ENCODE data around the gene HADHB.
A peak's percentile ranks its signal among the peaks of the same experiment; 100 is the strongest.
"Not testable (repeated sequence)": the region's sequence is repeated elsewhere in the genome, so short reads cannot be mapped to it uniquely, and the experiment has no call there.

Gene HADHB

GRCh38 chr2:26318950-26319349 lies 74.2 kb downstream of the HADHB start:
- Histone ChIP-seq H3K27ac (no peak overlapping the region), H3K27me3 (replicated peaks) (peaks cover 5% of the 10 kb centered on the region), H3K36me3 (replicated peaks) (no peaks in the 10 kb centered on the region), H3K4me3 (ENCODE audit: low read depth, low read length) (no peak overlapping the region)
- TF ChIP-seq CTCF (IDR thresholded peaks at IDR 0.05; ENCODE audit: low read depth, low read length, missing control alignments) = no peak
- no peak for DNase-seq
- in situ Hi-C loops (cut with HindIII; ENCODE audit: low pct_ligation_motif_present, low sequenced_read_pairs) = no loop called here

- H3K36me3 ChIP-seq (replicated peaks); H3K27ac ChIP-seq; H3K27me3 ChIP-seq (replicated peaks); in situ Hi-C loops (cut with HindIII; ENCODE audit: low pct_ligation_motif_present, low sequenced_read_pairs); H3K4me3 ChIP-seq (ENCODE audit: low read depth, low read length); DNase-seq: not testable (repeated sequence)
These were observed 79.7 kb downstream of the HADHB start for GRCh38 chr2:26324479-26324878.

- Histone ChIP-seq H3K4me3 (ENCODE audit: low read depth, low read length) (no peak overlapping the region), H3K36me3 (replicated peaks) (no peaks in the 10 kb centered on the region), H3K27me3 (replicated peaks) (no peaks in the 10 kb centered on the region), H3K27ac (no peak overlapping the region)
- no peak for TF ChIP-seq CTCF (IDR thresholded peaks at IDR 0.05; ENCODE audit: low read depth, low read length, missing control alignments)
- in situ Hi-C loops (cut with HindIII; ENCODE audit: low pct_ligation_motif_present, low sequenced_read_pairs) = no loop called here
- DNase-seq = no peak
These were observed 80.2 kb downstream of the HADHB start for GRCh38 chr2:26324903-26325302.

- H3K27me3 ChIP-seq (replicated peaks) = no peaks in the 10 kb centered on the region
- no peak for TF ChIP-seq CTCF (IDR thresholded peaks at IDR 0.05; ENCODE audit: low read depth, low read length, missing control alignments)
- no peak overlapping the region for H3K4me3 ChIP-seq (ENCODE audit: low read depth, low read length)
- no peak for DNase-seq
- in situ Hi-C loops (cut with HindIII; ENCODE audit: low pct_ligation_motif_present, low sequenced_read_pairs) = no loop called here
- H3K27ac ChIP-seq = no peak overlapping the region
- H3K36me3 ChIP-seq (replicated peaks) = no peaks in the 10 kb centered on the region
These were observed 81.1 kb downstream of the HADHB start for GRCh38 chr2:26325851-26326250.

- no peak for TF ChIP-seq CTCF (IDR thresholded peaks at IDR 0.05; ENCODE audit: low read depth, low read length, missing control alignments)
- DNase-seq = no peak
- in situ Hi-C loops (cut with HindIII; ENCODE audit: low pct_ligation_motif_present, low sequenced_read_pairs) = no loop called here
- Histone ChIP-seq H3K27me3 (replicated peaks) (no peaks in the 10 kb centered on the region), H3K4me3 (ENCODE audit: low read depth, low read length) (no peak overlapping the region), H3K36me3 (replicated peaks) (no peaks in the 10 kb centered on the region), H3K27ac (no peak overlapping the region)
These were observed 81.8 kb downstream of the HADHB start for GRCh38 chr2:26326514-26326913.

- no peak for TF ChIP-seq CTCF (IDR thresholded peaks at IDR 0.05; ENCODE audit: low read depth, low read length, missing control alignments)
- H3K27ac ChIP-seq = no peak overlapping the region
- peak; percentile 6 for DNase-seq
- no peaks in the 10 kb centered on the region for H3K36me3 ChIP-seq (replicated peaks)
- H3K4me3 ChIP-seq (ENCODE audit: low read depth, low read length) = no peak overlapping the region
- H3K27me3 ChIP-seq (replicated peaks) = no peaks in the 10 kb centered on the region
- in situ Hi-C loops (cut with HindIII; ENCODE audit: low pct_ligation_motif_present, low sequenced_read_pairs) = no loop called here
These were observed 82.8 kb downstream of the HADHB start for GRCh38 chr2:26327291-26328272.

- H3K4me3 ChIP-seq (ENCODE audit: low read depth, low read length); in situ Hi-C loops (cut with HindIII; ENCODE audit: low pct_ligation_motif_present, low sequenced_read_pairs); H3K27ac ChIP-seq; H3K27me3 ChIP-seq (replicated peaks); H3K36me3 ChIP-seq (replicated peaks); DNase-seq: not testable (repeated sequence)
These were observed 84.3 kb downstream of the HADHB start for GRCh38 chr2:26329083-26329482.

Data from brain microvascular endothelial cell (primary cell).